Measurements from ENCODE around the gene OS9.

OS9 gene

GRCh38 chr12:57761391-57761998, 67.6 kb downstream of the OS9 start:
- Histone ChIP-seq H3K36me3 (ENCODE audit: control insufficient read depth in 2 of 2, insufficient read depth in 1 of 2, low read length in 2 of 2) (peaks cover 10 to 46% of the 10 kb centered on the region in 2 experiments), H3K9me3 (ENCODE audit: control insufficient read depth, insufficient read depth, low read depth, low read length) (no peaks in the 10 kb centered on the region), H3K27ac (ENCODE audit: extremely low read depth, low read depth, low read length) (no peak overlapping the region), H3K4me3 (ENCODE audit: low read depth, low read length) (no peak overlapping the region), H3K4me1 (ENCODE audit: control insufficient read depth, insufficient read depth, low read length) (peaks cover 3% of the 10 kb centered on the region)
- no peak for TF ChIP-seq ZNF169 (tag by site-specific recombination; IDR thresholded peaks at IDR 0.05)
- TF ChIP-seq ZNF791 (tag by site-specific recombination; IDR thresholded peaks at IDR 0.05), result no peak
- TF ChIP-seq ZNF513 (tag by site-specific recombination; IDR thresholded peaks at IDR 0.05), result no peak
- TF ChIP-seq KLF9 (tag by site-specific recombination; IDR thresholded peaks at IDR 0.05; ENCODE audit: low read depth), result no peak
- TF ChIP-seq HIC1 (tag by site-specific recombination; IDR thresholded peaks at IDR 0.05), result no peak
- no peak for TF ChIP-seq ZNF692 (tag by site-specific recombination; IDR thresholded peaks at IDR 0.05)
- no peak for TF ChIP-seq ZNF555 (tag by site-specific recombination; conservative IDR thresholded peaks at IDR 0.05)
- TF ChIP-seq ZSCAN18 (tag by site-specific recombination; IDR thresholded peaks at IDR 0.05), result no peak
- TF ChIP-seq ZFP41 (tag by site-specific recombination; IDR thresholded peaks at IDR 0.05; ENCODE audit: borderline replicate concordance), result no peak
- no peak for TF ChIP-seq ZNF214 (tag by site-specific recombination; IDR thresholded peaks at IDR 0.05; ENCODE audit: borderline replicate concordance)
- TF ChIP-seq HOXD13 (CRISPR knock-in tag; IDR thresholded peaks at IDR 0.05; ENCODE audit: borderline replicate concordance), result no peak
- no peak for TF ChIP-seq ZNF23 (tag by site-specific recombination; IDR thresholded peaks at IDR 0.05; ENCODE audit: borderline replicate concordance)
- TF ChIP-seq AEBP2 (tag by site-specific recombination; IDR thresholded peaks at IDR 0.05; ENCODE audit: borderline replicate concordance), result no peak
- TF ChIP-seq ZBTB49 (tag by site-specific recombination; IDR thresholded peaks at IDR 0.05; ENCODE audit: low read depth), result no peak
- TF ChIP-seq ZNF248 (tag by site-specific recombination; IDR thresholded peaks at IDR 0.05), result no peak
- no peak for TF ChIP-seq PRDM2 (tag by site-specific recombination; IDR thresholded peaks at IDR 0.05; ENCODE audit: borderline replicate concordance)
- no peak for TF ChIP-seq BCL6B (tag by site-specific recombination; IDR thresholded peaks at IDR 0.05)
- TF ChIP-seq ZSCAN23 (tag by site-specific recombination; IDR thresholded peaks at IDR 0.05), result no peak
- ChIA-PET POLR2A (interaction anchor here (1.2 kb wide), 1 partner anchor 17 kb away, joined by 3 read pairs; no protein-coding TSS in a partner anchor), CTCF (interaction anchor here (0.6 to 0.7 kb wide), 2 partner anchors 15 to 41 kb away, joined by 3 read pairs; no protein-coding TSS in a partner anchor)

Measured in HEK293 (cell line).